Neural cell (in vitro differentiated cells): Measurements from ENCODE around the gene PF4V1.

ENCODE experiments used
- EZH2 ChIP-seq: fragments of 200-600, 300-800 bp; shearing (Covaris generic), sonication (generic); IDR thresholded peaks from 2 replicates; pipeline ENCODE4 v1.6.1; 2014; ENCODE audit warnings: antibody characterized with exemption, low read length, borderline replicate concordance, mild to moderate bottlenecking; ENCODE audit not compliant: insufficient read depth, poor library complexity, severe bottlenecking
- POLR2AphosphoS5 ChIP-seq: IDR thresholded peaks from 2 replicates; pipeline ENCODE4 v1.6.1; 2012
- RAD21 ChIP-seq: fragments of 450-650 bp; conservative IDR thresholded peaks from 2 replicates; pipeline ENCODE4 v1.6.1; 2014; ENCODE audit warnings: antibody characterized with exemption, mild to moderate bottlenecking, moderate library complexity
- TAF1 ChIP-seq: IDR thresholded peaks from 2 replicates; pipeline ENCODE4 v1.6.1; 2012; ENCODE audit warnings: low read depth
- TF ChIP-seq, protein P1 (sequence below): fragments of 450-650 bp; IDR thresholded peaks from 2 replicates; pipeline ENCODE4 v1.5.1; 2014; ENCODE audit warnings: antibody characterized with exemption, mild to moderate bottlenecking, moderate library complexity; ENCODE audit not compliant: poor library complexity, severe bottlenecking

DNA sequence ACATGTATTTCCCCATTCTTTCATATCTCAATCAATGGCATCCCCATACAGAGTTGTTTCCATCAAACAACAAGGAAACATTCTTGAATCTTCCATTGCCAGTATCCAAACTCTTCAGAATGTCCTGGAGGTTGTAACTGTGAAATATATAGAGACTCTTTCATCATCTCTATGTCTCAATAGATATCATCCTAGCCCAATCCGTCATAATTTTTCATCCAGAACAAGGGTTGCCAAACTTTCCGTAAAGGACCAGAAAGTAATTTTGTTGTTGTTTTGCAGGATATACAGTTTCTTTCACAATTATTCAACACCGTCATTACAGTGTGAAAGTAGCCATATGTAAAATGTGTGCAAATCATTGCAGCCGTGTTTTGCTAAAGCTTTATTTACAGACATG lies 31.8 kb upstream of the PF4V1 start:
- TF ChIP-seq, protein P1, sequence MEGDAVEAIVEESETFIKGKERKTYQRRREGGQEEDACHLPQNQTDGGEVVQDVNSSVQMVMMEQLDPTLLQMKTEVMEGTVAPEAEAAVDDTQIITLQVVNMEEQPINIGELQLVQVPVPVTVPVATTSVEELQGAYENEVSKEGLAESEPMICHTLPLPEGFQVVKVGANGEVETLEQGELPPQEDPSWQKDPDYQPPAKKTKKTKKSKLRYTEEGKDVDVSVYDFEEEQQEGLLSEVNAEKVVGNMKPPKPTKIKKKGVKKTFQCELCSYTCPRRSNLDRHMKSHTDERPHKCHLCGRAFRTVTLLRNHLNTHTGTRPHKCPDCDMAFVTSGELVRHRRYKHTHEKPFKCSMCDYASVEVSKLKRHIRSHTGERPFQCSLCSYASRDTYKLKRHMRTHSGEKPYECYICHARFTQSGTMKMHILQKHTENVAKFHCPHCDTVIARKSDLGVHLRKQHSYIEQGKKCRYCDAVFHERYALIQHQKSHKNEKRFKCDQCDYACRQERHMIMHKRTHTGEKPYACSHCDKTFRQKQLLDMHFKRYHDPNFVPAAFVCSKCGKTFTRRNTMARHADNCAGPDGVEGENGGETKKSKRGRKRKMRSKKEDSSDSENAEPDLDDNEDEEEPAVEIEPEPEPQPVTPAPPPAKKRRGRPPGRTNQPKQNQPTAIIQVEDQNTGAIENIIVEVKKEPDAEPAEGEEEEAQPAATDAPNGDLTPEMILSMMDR: no peak
- TF ChIP-seq TAF1 (no peak), EZH2 (no peak), POLR2AphosphoS5 (no peak), RAD21 (no peak)
